C4-2B (cell line): ENCODE results near the gene MTA3.

Source experiments
- H3K27ac ChIP-seq: fragments of 450-650 bp; 2 replicates; pipeline ENCODE4 v1.5.1; 2017
- ZFX ChIP-seq: fragments of 450-650 bp; IDR thresholded peaks from 2 replicates; pipeline ENCODE4 v1.6.1; 2017
- TF ChIP-seq, protein P1 (sequence below): fragments of 450-650 bp; conservative IDR thresholded peaks from 2 replicates; pipeline ENCODE4 v1.5.1; 2017; ENCODE audit warnings: mild to moderate bottlenecking

The MTA3 gene

DNA sequence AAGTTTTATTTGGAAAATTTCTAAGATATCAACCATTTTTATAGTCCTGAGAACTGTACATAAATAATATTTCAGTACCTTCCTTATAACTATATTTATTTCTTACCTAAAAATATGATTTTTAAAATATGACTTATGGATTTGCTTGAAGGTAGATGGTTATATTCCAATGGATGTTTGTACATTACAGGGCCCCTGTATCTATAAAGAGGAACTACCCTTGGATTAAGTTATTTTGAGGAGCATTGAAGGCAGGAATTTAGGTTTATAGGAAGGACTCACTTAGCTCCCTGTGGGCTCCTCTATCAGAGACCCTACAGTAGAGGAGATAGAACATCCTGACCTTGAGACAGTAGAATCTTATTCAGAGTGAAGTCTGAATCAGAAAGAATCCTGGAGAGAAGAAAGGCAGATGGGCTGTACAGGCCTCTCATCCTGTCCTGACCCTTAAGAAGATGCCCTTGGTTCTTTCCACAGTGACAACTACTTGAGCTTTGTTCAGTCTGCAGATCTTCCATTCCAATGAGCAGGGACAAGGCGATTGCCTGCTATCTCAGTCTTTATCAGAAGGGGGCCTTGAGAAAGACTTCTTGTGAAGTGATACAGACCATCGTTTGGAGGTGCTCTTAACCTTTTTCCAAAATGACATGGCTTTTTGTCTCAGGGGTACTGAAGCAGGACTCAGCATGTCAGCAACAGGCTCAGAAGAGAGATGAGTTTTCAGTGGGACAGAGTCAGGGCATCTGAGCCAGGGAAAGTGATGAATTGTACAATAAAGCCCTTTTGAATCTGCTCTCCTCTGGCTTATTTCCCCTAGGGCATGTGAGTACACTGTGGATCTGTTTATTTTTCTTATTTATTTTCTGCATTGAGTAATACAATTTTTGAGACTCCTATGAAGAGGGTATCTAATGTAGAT, 174.6 kb downstream of the MTA3 start:
- no peak overlapping the region for H3K27ac ChIP-seq
- TF ChIP-seq ZFX: no peak
- TF ChIP-seq, protein P1, sequence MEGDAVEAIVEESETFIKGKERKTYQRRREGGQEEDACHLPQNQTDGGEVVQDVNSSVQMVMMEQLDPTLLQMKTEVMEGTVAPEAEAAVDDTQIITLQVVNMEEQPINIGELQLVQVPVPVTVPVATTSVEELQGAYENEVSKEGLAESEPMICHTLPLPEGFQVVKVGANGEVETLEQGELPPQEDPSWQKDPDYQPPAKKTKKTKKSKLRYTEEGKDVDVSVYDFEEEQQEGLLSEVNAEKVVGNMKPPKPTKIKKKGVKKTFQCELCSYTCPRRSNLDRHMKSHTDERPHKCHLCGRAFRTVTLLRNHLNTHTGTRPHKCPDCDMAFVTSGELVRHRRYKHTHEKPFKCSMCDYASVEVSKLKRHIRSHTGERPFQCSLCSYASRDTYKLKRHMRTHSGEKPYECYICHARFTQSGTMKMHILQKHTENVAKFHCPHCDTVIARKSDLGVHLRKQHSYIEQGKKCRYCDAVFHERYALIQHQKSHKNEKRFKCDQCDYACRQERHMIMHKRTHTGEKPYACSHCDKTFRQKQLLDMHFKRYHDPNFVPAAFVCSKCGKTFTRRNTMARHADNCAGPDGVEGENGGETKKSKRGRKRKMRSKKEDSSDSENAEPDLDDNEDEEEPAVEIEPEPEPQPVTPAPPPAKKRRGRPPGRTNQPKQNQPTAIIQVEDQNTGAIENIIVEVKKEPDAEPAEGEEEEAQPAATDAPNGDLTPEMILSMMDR: no peak

DNA sequence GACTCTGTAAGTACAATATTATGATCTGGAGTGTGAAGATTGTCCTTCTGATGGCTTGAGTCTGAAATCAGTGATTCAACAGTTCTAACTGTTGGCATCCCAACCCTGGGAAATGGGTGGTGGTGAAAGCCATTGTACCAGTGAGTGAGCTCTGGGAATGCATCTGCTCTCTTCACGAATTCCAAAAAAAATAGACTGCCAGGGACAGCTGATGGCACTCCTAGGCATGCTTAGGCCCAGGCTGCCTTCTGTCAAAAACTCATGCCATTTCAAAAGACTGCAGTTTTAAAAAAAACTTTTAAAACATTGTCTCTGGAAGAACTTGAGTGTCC, 175.2 kb downstream of the MTA3 start:
- TF ChIP-seq, protein P1: no peak
- no peak for TF ChIP-seq ZFX

DNA sequence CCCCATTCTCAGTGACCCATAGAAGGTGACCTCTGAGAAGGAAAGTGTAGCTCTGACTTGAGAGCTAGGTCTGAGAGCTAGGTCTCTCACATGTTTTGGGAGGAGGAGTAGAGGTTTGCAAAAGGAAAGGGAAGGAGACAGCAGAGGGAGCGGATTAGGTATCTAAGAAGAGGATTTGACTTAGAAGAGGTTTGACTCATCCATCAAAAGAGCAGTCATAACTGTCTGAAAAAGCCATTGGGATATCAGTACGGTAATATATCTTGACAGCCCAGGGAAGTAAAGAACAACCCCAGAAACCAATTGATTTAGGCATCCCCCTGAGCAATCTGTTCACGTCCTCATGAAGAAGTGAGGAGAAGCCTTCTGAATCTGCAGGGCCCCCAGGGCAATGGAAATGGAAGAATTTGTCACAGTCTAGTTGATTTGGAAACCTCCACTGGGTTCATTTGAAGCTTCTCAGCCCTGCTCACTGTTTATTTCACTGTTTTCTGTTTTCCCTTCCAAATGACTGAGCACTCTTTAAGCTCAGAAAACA, 176.2 kb downstream of the MTA3 start:
- H3K27ac ChIP-seq: no peak overlapping the region
- no peak for TF ChIP-seq ZFX
- TF ChIP-seq, protein P1: no peak

More for the DNA sequence above, 175.2 kb downstream of the MTA3 start:
- H3K27ac ChIP-seq: no peak overlapping the region

DNA sequence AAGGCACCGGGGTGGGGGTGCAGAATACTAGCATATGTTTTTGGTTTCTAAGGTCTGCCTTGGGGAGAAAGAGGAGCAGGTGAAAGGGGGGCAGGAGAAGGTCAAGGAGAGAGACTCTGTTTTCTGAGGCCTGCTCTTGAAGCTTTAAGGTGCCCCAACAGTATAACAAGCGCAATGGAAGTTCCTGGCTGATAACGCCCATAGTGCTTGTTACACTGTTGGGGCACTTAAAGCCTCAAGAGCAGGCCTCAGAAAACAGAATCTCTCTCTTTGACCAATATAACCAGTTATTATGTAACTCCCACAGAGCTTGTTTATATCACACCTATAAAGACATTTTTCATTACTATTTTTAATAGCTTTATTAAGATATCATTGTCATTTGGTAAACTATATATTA, 179.0 kb downstream of the MTA3 start:
- H3K27ac ChIP-seq: no peak overlapping the region
- TF ChIP-seq ZFX: no peak
- TF ChIP-seq, protein P1: no peak

DNA sequence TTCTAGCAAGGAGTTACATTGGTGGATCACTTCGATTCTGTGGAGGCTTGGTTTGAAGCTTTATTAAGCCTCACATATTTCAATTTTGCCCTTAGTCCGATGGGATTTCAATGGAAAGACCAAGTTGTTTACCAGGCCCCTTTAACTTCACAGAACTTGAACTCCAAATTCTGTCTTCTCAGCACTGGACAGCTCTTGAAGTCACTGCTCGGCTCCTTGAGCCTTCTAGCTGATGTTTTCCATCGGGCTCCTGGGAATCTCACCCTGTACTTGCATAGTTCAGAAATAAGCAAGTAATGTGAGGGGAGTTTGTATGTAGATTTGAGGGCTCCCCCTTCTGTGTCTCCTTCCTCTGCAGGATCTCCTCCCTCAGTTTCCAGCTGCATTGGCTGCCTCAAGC, 180.4 kb downstream of the MTA3 start:
- TF ChIP-seq ZFX: no peak
- TF ChIP-seq, protein P1: no peak
- no peak overlapping the region for H3K27ac ChIP-seq

DNA sequence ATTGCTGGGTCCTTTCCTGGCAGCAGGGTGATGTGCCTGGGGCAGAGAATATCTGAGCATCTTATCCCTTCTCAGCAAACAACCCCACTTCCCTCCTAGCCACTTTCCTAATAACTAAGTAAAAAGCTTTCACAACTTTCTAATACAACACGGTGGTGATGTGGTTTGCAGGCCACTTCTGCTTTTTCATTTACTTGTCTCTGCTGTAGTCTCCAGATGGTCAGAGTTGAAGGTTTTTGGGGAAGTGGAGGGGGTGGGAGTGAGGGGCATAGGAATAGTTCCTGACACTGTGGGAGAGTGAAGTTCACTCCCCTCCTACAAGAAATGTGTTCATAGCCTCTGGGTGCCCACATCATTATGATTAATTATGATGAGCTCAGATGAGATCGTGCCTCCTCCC, 183.9 kb downstream of the MTA3 start:
- TF ChIP-seq ZFX: no peak
- TF ChIP-seq, protein P1: no peak
- no peak overlapping the region for H3K27ac ChIP-seq
